Fibroblast of pulmonary artery (primary cell): ENCODE data around the gene ARHGAP33.

ENCODE experiments used
- DNase-seq: peaks from one replicate; pipeline ENCODE4 v3.0.0-alpha.2; 2010; ENCODE audit warnings: low read depth
- H3K4me3 ChIP-seq: replicated peaks from 2 replicates; pipeline ENCODE4 v1.5.1; 2011; ENCODE audit warnings: low read depth, mild to moderate bottlenecking, control low read depth, low read length, moderate library complexity
- TF ChIP-seq, protein P1 (sequence below): IDR thresholded peaks from 2 replicates; pipeline ENCODE4 v1.5.1; 2011; ENCODE audit warnings: mild to moderate bottlenecking, control low read depth, low read length, inconsistent platforms; ENCODE audit errors: missing control alignments

The ARHGAP33 gene

DNA sequence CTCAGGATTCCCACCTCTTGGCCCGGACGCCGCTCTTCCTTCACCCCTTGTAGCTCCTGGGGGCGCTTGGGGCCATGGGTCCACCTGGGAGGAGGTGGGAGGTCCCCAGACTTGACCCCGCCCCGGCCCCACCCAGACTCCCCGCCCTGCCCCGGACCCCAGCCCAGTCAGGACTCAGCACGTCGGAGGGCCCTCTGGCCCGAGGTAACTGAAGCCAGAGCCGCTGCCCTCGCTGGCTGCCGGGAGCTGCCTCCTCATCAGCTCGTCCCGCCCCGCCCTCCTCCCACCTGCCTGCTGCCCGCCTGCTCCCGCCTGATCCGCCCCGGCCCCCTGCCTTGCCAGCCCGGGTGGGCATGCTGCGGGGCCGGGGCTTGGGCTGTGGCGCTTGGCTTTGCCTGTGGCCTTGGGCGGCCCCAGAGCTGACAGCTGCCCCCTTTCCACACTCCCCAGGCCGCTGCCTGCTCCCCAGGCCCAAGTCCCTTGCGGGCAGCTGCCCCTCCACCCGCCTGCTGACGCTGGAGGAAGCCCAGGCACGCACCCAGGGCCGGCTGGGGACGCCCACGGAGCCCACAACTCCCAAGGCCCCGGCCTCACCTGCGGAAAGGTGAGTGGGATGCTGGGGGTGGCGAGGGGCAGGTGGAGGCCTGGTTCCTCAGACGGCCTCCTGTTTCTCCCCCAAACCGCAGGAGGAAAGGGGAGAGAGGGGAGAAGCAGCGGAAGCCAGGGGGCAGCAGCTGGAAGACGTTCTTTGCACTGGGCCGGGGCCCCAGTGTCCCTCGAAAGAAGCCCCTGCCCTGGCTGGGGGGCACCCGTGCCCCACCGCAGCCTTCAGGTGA, 9.4 kb downstream of the ARHGAP33 start:
- TF ChIP-seq, protein P1, sequence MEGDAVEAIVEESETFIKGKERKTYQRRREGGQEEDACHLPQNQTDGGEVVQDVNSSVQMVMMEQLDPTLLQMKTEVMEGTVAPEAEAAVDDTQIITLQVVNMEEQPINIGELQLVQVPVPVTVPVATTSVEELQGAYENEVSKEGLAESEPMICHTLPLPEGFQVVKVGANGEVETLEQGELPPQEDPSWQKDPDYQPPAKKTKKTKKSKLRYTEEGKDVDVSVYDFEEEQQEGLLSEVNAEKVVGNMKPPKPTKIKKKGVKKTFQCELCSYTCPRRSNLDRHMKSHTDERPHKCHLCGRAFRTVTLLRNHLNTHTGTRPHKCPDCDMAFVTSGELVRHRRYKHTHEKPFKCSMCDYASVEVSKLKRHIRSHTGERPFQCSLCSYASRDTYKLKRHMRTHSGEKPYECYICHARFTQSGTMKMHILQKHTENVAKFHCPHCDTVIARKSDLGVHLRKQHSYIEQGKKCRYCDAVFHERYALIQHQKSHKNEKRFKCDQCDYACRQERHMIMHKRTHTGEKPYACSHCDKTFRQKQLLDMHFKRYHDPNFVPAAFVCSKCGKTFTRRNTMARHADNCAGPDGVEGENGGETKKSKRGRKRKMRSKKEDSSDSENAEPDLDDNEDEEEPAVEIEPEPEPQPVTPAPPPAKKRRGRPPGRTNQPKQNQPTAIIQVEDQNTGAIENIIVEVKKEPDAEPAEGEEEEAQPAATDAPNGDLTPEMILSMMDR, result no peak
- H3K4me3 ChIP-seq, result no peak overlapping the region
- no peak for DNase-seq

DNA sequence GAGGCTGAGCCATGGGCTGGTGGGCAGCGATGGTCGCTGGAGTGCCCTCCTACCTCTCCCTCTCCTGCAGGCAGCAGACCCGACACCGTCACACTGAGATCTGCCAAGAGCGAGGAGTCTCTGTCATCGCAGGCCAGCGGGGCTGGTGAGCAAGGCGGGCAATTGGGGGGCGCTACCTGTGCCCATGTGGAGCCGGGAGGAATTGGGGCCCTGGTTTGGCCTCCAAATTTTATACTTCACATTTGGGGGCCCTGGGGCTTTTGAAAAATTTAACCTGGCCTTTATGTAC, 9.9 kb downstream of the ARHGAP33 start:
- H3K4me3 ChIP-seq, result no peak overlapping the region
- TF ChIP-seq, protein P1, result no peak
- DNase-seq, result no peak

DNA sequence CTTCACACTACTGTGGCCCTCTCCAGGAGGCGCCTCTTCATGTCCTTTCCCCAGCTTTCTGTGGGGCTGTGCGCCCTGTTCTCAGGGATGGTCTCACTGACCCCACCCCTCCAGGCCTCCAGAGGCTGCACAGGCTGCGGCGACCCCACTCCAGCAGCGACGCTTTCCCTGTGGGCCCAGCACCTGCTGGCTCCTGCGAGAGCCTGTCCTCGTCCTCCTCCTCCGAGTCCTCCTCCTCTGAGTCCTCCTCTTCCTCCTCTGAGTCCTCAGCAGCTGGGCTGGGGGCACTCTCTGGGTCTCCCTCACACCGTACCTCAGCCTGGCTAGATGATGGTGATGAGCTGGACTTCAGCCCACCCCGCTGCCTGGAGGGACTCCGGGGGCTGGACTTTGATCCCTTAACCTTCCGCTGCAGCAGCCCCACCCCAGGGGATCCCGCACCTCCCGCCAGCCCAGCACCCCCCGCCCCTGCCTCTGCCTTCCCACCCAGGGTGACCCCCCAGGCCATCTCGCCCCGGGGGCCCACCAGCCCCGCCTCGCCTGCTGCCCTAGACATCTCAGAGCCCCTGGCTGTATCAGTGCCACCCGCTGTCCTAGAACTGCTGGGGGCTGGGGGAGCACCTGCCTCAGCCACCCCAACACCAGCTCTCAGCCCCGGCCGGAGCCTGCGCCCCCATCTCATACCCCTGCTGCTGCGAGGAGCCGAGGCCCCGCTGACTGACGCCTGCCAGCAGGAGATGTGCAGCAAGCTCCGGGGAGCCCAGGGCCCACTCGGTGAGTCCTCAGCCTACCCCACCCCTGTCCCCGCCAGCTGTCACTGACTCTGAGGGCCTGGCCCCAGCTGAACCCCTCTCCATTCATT, 11.2 kb downstream of the ARHGAP33 start:
- DNase-seq, result no peak
- no peak overlapping the region for H3K4me3 ChIP-seq
- TF ChIP-seq, protein P1, result no peak

DNA sequence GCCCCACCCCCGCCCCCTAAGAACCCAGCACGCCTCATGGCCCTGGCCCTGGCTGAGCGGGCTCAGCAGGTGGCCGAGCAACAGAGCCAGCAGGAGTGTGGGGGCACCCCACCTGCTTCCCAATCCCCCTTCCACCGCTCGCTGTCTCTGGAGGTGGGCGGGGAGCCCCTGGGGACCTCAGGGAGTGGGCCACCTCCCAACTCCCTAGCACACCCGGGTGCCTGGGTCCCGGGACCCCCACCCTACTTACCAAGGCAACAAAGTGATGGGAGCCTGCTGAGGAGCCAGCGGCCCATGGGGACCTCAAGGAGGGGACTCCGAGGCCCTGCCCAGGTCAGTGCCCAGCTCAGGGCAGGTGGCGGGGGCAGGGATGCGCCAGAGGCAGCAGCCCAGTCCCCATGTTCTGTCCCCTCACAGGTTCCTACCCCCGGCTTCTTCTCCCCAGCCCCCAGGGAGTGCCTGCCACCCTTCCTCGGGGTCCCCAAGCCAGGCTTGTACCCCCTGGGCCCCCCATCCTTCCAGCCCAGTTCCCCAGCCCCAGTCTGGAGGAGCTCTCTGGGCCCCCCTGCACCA, 11.9 kb downstream of the ARHGAP33 start:
- TF ChIP-seq, protein P1, result no peak
- H3K4me3 ChIP-seq, result no peak overlapping the region

DNA sequence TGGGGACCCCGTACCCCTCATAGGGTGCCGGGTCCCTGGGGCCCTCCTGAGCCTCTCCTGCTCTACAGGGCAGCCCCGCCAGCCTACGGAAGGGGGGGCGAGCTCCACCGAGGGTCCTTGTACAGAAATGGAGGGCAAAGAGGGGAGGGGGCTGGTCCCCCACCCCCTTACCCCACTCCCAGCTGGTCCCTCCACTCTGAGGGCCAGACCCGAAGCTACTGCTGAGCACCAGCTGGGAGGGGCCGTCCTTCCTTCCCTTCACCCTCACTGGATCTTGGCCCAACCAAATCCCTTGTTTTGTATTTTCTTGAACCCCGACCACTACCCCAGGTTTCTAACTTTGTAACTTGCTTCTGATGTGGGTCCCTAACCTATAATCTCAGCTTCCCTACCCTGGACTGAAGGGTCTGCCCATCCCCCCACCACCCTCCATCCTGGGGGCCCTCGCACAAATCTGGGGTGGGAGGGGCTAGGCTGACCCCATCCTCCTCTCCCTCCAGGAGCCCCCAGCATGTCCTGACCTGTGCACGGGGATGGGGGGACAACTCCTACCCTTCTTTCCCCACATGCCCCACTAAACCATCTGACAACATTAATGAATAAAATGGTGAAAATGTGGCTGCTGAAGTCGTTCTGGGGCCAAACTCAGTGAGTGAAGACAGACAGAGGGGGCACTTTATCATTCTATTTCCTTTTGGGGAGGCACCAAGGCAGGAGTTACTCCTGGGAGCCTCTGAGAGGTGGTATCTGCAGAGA, 13.0 kb downstream of the ARHGAP33 start:
- no peak for DNase-seq
- TF ChIP-seq, protein P1, result no peak
- no peak overlapping the region for H3K4me3 ChIP-seq

More for the DNA sequence above, 11.9 kb downstream of the ARHGAP33 start:
- DNase-seq, result no peak

DNA sequence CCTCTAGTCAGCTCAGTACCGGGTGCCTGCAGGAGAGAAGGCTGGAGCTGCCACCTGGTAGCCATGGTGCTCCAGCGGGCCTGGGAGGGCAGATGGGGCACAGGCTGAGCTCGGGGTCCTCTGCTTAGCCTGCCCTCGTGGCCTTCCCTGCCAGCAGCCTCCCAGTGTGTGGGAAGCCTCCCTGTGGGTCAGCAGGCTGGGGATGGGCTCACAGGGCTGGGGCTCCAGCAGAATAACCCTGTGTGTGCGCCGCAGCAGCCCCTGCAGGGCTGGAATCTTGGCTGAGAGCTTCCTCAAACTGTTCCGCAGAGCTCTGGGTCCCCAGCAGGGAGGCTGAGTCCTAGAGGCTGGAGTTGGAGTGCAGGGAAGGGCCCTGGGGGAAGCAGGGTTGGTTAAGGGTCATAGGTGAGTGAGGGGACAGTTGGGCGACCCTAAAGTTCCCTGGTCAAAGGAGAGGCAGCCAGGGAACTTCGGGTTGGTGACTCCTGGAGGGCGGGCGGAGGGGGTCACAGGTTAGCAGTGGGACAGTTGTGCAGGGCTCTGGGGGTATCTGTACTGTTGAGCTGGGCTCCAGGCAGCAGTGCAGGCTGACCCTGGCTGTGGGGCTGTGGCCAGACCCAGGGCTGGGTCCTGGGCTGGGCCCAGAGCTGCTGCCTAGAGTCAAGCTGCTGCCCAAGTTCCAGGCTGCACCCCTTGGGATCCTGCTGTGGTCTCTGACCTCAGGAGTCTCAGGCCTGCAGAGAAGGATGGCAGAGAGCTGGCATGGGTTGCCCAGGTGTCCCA, 14.0 kb downstream of the ARHGAP33 start:
- TF ChIP-seq, protein P1, result no peak
- DNase-seq, result no peak
- no peak overlapping the region for H3K4me3 ChIP-seq
